GM03348 (cell line): ENCODE data around the gene GGTLC1.
"Not testable (repeated sequence)": the region's sequence is repeated elsewhere in the genome, so short reads cannot be mapped to it uniquely, and the experiment has no call there.

Experiments used
- DNase-seq: peaks from one replicate; pipeline ENCODE4 v3.0.0; 2012; ENCODE audit warnings: low spot score

The GGTLC1 gene

DNA sequence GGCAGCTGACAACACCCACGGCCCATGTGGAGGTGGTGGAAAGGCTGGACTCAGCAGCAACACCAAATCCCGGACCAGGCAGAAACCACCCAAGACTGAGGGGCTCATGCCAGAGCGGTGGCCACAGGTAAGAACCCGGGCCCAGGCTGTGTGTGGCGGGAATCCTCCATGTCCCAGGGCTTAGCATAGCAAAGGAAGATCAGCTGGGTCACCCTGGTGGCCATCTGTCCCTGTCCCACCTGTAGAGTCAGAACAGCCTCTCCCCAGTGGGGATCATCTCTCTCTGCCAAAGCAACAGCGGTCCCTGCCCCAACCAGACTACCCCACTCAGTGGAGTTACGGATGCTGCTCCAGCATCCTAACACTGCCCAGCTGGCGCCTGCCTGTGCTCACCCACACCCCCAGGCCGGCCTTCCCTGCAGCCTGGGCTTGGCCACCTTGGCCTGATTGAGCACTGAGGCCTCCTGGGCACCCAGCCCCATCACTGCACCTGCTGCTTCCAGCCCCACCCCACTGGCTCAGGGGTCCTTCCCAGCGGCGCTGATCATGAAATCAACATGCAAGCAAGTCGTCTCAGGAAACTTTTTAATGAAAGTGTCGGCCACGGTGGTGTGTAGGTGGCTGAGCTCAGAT is 5.5 kb upstream of the GGTLC1 start:
- DNase-seq, result not testable (repeated sequence)

DNA sequence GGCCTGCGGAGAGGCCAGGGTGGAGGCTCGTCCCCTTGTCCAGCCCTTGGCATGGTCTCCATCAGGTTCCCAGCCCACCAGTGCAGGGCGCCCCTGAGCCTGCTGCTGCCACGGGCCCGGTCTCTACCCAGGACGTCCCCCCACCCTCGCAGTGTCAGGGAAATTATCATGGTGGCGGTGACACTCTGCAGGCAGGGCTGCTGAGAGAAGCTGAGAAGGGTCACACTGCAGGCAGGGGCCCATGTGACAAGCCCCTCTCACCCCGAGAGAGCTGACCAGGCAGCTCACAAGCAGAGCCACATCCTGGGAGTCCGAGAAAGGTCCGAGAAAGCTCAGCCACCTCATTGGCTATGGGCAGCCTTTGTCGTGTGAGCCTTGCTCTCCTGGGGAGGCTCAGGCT is 4.9 kb upstream of the GGTLC1 start:
- not testable (repeated sequence) for DNase-seq

DNA sequence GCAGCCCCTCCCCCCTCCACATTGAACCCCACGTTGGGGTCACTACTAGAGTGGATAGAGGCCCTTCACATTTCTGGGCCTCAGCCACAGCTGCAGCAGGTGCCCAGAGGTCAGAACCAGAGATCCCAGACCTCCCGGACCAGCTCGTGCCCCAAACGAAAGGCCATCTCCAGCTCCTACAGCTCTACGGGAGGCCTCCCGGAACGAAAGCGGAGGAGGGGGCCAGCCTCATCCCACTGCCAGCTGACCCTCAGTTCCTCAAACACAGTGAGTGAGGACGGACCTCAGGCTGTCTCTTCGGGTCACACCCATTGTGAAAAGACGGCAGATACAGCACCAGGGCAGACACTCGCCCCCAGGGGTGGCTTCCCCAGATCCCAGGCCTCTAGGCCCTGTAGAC is 1.7 kb upstream of the GGTLC1 start:
- not testable (repeated sequence) for DNase-seq

DNA sequence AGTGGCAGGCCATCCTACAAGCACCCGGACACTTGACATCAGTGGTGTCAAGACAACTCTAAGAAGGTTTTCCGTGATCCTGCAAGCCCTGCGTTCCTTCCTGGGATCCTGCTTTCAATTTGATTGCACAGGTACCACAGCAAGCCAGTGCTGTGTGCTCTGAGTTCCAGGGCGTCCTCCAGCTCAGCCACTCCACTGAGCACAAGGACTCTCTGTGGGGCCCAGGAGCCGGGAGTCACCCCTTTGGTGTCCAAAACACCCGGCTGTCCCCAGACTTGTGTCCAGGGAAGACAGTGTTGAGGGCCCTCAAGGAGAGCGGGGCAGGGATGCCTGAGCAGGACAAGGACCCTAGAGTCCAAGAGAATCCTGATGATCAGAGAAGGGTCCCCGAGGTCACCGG is 387 bp upstream of the GGTLC1 start:
- not testable (repeated sequence) for DNase-seq

DNA sequence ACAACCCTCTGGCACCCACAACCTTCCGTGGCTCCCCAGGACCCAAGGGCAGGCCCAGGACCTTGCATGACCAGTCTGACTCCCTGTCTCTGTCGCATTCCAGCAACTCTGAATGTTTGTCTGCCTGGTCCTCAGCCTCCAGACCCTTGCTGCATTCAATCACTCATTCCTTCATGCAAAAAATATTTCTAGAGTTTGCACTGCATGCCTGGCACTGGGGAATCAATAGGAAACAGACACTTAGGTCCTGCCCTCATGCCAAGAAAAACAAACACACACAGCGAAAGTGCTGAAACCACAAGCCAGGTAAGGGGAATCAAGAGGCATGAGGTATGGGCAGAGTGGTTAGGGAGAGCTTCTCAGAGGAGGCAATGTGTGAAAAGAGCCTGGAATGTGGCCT is 1.9 kb downstream of the GGTLC1 start:
- DNase-seq, result not testable (repeated sequence)

DNA sequence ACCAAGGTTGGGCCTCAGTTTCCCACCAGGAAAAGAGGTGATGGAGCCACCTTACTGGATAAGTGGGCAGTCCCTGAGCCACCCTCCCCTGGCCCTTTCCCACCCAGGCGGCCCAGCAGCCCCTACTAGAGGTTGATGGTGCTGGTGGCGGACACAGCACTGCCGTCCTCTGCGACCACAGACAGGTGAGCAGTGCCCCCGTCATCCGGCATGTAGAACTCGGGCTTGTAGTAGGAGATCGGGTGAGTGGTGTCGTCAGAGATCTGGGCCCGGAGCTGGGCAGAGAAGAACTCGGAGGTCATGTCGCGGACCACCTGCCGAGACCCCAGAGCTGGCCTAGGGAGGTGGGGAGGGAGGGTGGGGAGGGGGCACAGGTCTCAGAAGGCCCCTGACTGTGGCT is 2.3 kb downstream of the GGTLC1 start:
- DNase-seq, result not testable (repeated sequence)

DNA sequence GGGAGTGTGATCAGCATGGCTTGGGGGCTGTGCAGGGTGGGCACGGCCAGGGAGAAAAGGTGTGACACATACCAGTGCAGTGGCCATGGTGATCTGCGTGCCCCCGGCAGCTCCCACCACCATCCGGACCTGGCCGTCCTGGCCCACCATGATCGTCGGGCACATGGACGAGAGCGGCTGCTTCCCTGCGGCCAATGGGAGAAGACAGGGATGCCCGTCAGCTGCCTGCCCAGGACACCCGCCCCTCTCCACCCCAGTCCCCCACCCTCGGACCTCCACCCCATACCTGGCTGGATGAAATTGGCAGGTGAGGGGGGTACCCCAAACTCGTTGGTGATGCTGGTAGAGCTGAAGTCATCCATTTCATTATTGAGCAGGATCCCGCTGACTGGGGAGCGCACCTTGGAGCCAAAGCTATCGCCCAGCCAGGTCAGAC is 2.8 kb downstream of the GGTLC1 start:
- DNase-seq, result not testable (repeated sequence)

DNA sequence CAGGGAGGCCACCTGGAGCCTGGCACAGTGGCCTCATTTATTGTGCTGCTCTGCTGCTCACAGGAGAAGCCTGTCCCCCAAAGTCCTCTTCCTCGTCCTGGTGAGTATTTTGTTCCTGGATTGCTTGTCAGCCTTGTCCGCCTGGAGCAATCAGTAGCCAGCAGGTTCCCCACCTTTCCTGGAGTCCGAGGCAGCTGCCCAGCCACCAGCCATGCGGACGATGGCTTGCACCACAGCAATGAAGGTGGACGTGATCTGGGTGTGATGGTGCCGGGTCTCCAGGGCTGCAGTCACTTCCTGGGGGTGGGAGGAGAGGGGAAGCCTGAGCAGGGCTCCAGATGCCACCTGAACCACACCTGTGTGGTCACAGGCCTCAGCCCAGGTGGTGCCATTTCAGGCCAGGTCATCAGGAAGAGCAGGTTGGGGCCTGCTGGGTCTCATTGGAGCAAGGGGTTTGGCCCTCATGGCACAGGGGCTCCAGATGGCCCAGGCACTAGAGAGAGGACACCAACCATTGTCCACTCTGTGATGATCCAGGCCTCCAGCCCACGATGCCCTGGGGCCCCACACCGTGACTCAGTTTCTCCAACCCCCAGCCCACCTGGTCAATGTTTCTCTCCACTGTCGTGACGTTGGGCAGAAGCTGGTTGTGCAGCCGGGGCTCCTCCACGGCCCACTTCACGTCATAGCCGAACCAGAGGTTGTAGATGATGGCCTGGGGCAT is 3.4 kb downstream of the GGTLC1 start:
- DNase-seq, result not testable (repeated sequence)

DNA sequence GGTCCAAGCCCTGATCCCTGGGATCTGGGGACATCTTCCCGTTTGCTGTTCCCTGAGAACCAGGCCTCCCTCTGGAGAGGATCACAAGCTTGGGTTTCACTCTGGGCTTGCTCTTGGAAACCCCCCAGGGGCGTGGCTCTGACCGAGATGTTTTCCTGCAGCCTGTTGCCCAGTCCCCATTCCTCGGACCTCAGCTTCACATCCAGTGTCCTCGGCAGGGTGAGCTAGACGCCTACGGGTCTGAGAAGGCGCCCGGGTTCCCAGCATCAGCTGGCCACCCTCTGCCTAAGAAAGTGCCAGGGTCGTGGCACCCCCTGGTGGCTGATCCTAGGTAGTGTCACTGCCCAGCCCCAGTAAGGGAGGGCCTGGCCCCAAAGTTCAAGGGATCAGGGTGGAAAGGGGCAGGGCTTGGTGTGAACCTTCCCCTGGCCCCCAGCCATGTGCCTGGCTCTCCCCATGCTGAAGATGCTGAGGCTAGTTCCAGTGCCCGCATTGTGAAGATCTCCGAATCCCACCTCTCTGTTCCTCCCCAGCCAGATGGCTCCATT is 4.0 kb downstream of the GGTLC1 start:
- not testable (repeated sequence) for DNase-seq

DNA sequence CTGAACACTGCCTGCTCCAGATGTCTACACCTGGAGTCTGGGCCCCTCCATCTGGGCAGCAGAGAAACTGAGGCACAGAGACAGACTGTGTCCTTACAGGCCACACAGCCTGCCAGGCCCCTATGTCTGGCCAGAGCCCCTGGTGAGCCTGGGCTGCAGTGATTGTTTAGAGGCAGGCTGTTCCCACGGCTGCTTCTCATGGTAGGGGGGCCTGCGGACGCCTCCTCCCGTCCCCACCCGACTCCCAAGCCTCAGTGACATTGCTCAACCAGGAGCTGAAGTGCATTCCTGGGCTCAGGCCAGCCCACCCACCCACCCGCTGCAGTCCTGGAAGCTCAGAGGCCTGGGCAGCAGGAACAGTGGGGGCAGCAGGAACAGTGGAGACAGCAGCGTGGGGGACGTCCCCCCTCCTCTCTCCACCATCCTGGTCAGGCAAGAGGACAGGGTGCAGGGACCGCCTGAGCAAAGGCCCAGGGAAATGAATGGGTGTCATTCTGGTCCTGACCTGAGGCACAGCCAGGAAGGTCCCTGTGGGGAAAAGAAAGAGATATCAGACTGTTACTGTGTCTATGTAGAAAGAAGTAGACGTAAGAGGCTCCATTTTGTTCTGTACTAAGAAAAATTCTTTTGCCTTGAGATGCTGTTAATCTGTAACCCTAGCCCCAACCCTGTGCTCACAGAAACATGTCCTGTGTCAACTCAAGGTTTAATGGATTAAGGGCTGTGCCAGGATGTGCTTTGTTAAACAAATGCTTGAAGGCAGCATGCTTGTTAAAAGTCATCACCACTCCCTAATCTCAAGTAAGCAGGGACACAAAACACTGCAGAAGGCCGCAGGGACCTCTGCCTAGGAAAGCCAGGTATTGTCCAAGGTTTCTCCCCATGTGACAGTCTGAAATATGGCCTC is 6.2 kb downstream of the GGTLC1 start:
- not testable (repeated sequence) for DNase-seq

DNA sequence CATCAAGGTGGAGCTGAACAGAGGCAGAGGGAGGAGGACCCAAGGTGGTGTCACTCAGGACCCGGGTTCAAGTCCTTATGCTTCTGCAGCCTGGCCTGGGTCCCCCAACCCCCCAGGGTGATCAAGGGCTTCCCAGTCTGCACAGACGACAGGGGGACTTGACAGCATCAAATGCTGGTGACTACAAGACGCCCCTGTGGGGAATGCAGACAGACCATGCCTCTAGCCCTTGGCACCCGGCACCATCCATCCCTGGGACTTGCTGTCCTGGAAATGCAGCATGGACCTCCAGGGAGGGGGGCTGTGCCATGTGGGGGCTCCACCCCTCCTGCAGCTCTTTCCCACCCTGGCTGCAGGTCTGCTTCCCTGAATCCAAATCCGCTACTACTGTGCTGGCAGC is 7.1 kb downstream of the GGTLC1 start:
- DNase-seq, result not testable (repeated sequence)

DNA sequence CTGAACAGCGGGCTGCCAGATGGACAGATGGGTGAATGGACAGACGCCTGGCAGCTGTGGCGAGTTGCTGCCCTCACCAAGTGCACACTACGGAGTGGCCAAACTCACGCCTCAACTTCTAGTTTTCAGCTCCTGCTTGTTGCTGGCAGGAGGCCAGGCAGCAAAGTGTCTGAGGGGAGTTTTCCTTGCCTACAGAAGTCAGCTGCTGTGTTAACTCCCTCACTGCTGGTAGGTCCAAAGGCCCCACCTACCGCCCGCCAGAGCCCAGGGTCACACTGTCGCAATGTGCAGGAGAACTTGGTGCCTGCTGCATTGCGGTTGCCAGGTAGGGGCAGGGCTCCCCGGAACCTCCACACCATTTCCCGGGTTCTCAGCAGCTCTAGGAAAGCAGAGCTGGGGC is 7.6 kb downstream of the GGTLC1 start:
- DNase-seq, result not testable (repeated sequence)

DNA sequence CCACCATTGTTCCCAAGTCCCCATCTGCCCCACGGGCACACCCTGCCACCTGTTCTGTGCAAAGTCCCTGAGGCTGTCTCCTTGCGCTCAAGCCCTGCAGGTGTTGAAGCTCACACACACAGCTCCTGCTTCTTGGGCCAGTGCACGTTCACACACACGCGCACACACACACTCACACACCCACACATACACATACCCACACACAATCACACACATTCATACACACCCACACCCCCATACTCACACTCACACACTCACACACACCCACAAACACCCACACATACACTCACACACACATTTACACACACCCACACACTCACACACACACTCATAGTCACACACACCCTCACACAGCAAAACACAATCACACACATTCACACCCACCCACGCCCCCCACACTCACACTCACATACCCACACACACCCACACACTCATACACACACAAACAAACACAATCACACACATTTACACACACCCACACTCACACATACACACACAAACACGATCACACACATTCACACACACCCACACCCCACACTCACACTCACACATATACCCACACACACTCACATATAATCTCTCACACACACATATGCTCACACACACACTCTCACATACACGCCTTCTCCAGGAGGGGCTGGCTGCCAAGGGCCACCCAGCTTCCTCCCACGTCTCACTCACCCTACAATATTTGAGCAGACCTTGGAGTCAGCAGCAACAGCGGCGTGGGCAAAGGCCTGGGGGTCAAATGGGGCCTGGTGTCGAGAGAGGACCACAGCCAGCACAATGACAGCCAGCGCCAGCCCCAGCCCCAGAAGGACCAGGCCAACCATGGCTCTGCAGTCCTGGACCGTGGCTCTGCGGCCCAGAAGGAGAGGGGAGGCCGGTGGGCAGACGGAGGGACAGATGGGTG is 8.4 kb downstream of the GGTLC1 start:
- DNase-seq, result not testable (repeated sequence)

DNA sequence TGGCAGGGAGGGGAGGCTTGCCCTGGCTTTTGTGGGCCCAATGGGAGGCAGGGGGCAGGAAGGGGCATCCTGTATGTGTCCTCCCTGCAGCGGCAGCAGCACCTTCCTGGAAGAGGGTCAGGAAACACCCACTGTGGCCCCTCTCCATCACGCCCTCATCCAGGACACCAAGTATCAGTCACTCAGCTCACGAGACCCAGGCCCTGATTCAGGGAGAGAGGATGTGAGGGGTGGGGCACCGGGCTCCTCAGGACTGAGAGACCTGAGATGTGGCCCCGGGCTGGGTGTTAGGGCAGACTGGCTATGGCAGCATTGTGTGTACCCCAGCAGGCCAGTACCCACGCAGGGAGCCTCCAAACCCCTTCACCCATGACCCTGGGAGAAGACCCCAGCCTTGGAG is 9.2 kb downstream of the GGTLC1 start:
- DNase-seq, result not testable (repeated sequence)

DNA sequence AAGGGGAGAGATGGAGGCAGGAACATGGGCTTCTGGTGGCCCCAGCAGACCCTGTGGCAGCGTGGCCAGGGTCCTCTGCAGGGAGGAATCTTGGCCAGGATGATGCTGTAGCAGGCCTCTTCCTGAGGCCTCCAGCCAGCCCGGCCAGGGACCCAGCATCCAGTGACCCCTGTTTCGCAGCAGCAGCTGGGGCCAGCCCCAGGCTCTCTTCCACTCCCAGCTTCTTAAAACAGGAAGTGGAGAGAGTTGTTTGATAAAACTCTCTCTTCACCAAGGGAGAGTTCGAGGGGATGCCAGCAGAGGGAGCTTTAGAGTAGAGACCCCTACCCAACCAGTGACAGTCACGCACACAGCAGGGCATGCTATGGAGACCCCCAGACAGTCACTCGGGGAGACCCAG is 10.1 kb downstream of the GGTLC1 start:
- not testable (repeated sequence) for DNase-seq

DNA sequence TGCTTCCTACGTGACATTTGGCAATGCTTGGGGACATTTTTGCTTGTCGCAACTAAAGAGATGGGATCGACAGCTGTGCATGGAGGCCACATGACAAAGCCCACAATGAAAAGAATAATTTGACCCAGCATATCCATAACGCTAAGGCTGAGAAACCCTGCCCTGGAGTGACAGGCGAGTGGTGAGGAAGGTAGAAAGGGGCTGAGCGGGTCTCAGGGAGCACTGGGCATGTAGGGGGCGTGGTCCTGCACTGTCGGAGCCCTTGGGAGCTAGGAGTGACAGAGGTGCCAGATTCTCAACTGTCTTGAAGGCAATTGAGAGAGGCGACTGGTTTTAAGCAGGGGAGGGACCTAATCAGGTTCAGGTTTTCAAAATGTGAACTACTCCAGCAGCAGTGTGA is 13.6 kb downstream of the GGTLC1 start:
- DNase-seq, result no peak

DNA sequence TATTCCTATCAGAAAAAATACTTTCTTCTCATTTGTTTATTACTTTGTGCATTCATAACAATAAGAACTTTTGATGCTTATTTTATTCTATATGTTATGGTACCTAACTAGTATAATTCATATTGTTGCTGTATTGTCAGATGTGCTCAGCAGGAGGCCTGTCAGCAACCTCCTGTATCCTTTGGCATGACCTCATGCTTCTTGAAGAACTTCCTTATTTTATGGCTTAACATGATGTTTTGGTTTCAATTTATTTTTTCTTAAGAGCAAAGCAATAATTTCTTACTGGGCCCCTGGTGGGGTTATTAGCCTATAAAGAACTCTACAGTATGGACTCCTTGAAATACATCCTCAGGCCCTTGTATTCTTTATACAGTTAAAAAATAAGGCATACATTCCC is 17.3 kb downstream of the GGTLC1 start:
- DNase-seq, result no peak

DNA sequence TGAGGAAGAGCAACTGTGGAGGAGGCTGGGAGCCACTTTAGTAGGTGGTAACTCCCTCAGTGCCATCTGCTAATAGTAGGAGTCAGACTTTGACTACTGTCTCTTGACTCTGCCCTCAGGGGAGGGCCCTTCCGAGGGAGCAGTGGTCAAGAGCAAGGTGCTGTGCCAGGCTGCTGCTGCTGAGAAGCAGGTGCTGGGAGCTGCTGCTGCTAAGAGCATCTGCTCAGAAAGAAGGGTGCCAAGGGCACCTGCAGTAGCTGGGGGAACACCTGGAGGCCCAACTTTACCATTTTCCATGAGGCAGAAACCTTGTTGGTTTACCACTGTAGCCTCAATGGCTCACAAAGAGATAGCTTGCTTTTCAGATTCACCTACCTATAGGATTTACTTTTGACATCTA is 18.5 kb downstream of the GGTLC1 start:
- no peak for DNase-seq

DNA sequence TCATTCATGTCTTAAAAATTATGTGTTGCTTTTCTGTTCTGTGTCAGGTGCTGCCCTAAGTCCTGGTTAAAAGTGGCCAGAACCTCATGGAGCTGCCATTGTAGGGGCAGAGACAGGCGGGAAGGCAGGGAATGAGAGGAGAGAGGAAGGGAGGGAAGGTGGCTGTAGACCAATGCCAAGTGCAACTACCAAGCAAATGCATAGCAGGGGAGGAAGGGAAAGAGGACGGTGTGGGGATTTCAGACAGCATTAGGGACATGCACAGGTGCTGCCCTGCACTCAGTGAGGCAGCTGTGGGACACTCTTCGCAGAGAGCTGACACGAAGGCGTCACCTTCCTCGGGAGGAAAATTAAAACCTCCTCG is 21.0 kb downstream of the GGTLC1 start:
- no peak for DNase-seq

DNA sequence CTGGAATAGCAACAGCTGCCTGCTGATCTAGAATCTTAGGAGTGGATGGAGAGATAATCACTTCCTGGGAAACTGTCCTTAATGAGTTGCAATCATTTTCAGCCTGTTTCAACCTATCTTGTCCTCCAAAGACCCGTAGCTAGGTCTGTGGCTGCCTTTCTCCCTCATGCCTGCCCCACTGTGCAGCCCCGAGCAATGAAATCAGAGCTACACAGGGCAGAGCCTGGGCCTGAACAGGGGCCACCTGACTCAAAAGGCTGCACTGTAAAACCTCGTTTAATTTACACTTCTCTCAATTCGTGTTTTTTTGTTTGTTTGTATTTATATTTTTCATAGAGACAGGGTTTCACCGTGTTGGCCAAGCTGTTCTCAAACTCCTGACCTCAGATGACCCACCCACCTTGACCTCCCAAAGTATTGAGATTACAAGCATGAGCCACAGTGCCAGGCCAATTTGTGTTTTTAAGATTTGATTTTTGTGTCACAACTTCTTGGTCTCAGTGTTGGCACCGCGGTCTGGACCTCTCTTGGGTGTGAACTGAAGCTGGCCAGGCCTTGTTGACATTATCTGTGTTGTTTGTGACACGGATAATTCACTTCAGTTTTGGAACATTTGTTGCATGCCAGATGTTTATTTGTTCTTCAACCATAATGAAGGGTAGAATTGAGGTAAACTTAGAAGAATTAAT is 21.5 kb downstream of the GGTLC1 start:
- no peak for DNase-seq

DNA sequence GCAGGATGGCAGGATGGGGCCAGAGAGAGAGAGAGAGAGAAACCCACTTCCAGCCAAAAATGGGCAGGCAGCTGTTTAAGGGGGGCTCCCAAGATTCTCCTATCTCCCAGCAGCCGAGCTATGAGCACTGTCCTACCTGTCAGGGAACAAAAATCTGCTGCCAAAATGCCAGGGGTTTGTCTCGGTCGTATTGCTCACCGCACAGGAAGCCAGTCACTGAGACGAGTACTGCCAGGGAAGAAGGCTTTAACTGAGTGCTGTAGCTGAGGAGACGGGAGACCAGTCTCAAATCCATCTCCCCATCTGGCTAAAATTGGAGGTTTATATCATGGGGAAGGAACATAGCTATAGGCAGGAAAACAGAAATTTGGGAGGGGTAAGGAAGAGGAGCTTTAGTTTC is 22.3 kb downstream of the GGTLC1 start:
- DNase-seq, result no peak
